ENCODE data around the gene C1orf226.

GRCh38 chr1:162360874-162361260 lies 20.7 kb upstream of the C1orf226 start:
- TF ChIP-seq CTCF (conservative IDR thresholded peaks at IDR 0.05; ENCODE audit: low read depth, low read length): no peak
- no peak for TF ChIP-seq EZH2 (IDR thresholded peaks at IDR 0.05; ENCODE audit: borderline replicate concordance, low read depth, low read length, poor library complexity, severe bottlenecking)
